Astrocyte of the hippocampus (primary cell): ENCODE results near the gene TMEM272.
A peak's percentile ranks its signal among the peaks of the same experiment; 100 is the strongest.

Experiments used
- DNase-seq: peaks from one replicate; pipeline ENCODE4 v3.0.0; 2011; ENCODE audit warnings: low read depth, low spot score

Gene TMEM272, protein sequence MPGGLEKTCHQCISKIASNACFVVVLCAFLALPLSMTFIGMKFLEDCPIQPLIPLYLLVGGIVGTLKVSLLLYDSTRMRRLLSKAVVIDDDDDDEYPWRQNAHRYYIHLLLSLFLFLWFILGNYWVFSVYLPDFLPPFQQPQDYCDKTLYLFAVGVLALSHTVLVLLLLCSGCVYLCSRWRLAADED

DNA sequence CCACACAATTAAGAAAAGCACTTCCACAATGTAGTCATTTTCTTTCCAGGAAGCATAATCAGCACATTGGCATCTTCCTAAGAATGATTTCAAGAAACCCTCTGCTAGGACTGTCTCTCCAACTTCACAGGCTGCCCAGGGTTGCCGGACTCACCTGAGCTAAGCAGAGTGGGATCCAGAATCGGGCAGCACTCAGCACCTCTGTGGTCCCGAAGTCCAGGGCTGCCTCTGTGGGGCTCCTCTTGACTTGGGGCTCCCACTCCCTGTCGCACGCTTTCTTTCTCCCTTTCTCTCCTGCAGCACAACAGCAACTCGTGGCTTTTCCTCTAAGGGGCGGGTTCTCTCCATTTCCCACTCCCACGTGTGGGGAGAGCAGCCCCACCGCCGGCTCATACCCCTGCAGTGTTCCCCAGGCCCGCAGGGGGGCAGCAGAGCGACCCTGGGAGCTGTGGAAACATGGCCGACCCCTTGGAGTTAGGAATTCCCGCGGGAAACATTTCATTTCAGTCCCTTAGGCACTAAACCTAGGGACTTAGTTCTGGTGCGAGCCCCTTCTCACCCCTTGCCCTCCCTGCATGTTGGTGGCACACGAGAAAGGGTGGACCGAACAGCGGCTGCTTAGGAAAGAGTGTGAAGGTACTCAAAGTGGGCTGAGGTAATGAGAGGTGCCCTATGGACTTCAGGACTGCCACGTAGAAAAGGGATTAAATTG, at the start of gene TMEM272:
Gene TMEM272 (minus strand): TSS at position 316 of the 712 bp plus-strand sequence. CDS start 6,647 bp downstream, outside the sequence.
- peak; percentile 67 for DNase-seq

DNA sequence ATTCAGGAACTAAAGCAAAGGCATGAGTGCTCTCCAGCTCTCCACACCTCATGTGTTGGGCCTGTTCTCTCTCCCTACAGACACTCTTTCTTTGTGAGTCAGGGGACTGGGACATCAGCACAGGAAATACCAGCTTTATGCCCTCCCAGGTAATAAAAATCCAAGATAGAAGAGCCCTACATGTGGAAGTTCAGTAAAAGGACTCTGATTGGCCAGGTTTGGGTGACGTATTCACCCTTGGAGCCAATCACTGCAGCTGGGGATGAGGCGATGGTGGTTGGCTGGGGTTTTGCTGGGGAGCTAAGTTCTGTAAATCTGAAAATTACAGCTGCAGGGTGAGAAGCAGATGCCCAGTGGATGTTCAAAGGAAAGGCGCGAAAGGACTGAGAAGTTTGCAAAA, 49.3 kb upstream of the TMEM272 start:
- DNase-seq: no peak

DNA sequence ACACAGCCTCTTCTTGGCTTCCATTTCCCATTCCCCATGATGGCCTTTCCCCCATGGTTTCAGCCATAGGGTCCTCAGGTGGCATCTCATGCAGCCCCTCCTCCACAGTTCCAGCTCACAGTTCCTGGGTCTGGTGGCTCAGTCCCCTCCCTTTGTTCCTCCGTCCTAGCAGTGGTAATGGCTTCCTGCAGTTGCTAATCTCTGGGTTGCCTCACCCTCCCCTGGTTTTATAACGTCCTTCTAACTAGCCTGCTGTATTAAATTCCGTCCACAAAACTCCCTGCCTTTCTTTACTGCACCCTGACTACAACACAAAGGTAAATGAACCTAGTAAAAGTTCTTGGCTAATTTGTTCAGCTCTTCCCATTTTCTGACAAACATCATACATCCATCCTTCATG, 47.7 kb upstream of the TMEM272 start:
- DNase-seq: no peak

DNA sequence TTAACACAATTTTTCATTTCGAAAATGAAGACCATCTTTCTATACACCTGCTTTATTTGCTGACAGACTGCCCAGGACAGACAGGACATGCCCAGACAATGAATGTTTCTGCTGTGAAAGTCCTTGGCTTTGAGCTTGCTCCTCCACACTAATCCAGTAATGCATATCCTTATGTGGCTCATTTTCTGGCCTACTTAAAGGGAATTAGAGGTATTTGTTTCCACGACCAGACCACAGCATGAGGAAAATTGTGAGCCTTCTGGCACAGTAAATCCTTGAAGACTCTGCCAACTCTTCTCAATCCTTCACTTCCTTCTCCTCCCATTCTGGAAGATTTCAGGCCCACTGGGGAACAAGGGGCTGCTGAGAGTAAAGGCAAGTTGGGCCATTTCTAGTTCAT, 42.5 kb upstream of the TMEM272 start:
- DNase-seq: peak; percentile 31

DNA sequence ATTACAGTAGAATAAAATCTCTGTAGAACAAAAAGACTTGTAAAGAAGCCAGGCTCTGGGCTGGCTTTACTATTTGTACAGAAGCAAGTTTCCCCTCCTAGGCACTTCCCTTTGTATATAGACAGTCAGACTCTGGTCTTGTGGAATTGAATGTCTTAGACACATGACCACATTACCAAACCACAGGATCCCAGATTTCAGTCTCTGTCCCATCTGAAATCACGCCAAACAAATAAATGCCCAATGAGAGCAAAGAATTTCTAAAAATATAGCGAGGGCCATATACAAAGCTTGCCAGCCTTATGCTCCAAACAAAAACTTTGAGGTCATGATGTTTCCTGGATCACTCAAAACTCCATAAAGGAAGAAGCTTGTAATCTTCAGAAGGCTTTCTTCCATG, 40.7 kb upstream of the TMEM272 start:
- DNase-seq: no peak

DNA sequence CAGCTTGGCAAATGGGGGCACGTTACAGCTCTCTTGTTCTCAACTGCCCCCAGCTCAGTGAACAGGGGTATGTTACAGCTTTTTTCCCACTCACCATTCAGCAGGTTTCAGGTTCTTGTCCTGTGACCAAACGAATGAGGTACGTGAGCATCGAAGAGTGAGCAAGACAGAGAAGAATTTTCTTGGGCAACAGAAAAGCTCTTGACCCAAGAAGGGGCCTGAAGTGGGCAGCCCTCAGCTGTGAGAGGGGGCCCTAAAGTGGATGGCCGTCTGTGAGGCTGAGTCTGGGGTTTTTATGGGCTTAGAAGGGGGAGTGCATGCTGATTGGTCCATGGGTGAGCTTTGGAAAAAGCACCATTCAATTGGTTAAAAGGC, 38.2 kb upstream of the TMEM272 start:
- DNase-seq: no peak

DNA sequence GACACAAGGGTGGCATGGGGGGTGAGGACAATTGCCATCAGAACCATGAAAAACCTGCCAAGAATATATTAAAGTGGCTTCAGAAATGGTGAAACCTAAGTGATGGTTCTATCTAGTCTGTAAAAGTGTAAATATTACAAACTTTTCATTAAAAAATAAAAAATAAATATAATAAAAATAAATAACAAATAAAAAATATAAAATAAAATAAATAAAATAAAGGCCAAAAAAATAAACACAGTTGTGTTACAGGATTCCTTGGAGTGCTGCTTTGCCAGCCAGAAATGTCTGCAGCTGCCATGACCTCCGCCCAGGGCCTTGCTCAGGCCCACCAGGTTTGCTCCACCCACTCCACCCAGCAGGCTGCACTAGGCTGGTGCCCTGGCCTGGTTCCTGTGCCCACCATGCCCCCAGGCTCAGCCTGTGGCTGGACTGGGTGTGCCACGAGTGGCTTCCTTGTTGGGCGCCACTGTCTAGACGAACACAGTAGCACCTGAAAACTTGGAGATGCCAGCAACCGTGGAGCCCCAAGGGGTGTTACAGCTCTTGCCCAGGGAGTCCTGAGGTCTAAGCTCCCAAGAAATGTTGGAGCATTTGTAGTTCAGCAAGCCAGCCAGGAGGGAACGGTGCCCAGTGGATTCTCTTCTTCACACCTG, 37.7 kb upstream of the TMEM272 start:
- DNase-seq: no peak

DNA sequence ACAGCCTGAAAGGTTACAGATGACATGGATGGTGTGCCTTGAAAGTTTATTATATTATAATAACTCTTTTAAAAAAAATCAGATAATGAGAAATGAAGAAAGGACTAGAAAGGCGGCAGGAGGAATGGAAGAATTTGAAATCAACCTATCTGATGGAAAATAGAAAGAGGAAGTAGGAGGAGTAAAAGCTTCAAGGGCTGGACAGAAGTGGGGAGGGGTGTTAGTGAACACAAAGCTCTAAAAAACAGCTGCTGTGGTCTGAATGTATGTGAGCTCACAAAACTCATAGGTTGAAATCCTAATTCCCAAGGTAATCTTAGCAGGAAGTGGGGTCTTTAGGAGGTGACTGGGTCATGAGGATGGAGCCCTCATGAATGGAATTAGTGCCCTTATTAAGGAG, 36.3 kb upstream of the TMEM272 start:
- DNase-seq: no peak

DNA sequence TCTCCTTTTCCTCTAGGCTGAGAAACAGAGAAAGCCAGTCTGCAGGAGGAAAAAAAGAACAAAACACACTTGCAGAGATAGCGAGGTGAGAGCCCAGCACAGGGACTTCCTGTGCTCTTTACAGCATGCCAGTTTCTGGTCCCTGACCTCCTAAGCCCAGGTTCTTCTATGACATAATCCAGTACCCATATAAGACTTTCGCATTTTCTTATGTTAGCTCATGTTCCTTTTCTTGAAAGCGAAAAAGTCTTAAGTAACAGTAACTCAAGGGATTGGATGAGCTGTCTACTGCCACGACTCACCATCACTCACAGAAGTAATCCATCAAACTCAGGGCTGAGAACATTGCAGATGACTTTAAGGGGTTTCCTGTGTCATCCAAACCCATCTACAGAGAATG, 34.2 kb upstream of the TMEM272 start:
- DNase-seq: no peak

DNA sequence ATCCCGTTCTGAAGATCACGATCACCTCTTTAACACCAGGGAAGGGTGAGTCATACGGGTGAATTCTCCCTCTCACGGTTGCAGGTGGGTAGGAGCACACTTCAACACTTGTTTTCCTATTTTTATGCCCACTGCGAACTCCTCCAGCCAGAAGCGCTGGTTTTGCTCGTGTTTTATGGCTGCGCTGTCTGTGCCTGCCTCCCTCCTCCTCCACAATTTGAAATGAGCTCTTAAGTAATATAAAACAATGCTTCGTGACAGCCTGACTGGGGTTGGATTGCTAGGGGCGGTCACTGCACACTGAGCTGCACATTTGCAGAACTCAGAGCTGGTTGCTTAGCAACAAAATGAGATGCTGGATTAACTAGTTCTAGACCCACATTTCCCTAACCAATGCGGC, 29.7 kb upstream of the TMEM272 start:
- peak; percentile 12 for DNase-seq

DNA sequence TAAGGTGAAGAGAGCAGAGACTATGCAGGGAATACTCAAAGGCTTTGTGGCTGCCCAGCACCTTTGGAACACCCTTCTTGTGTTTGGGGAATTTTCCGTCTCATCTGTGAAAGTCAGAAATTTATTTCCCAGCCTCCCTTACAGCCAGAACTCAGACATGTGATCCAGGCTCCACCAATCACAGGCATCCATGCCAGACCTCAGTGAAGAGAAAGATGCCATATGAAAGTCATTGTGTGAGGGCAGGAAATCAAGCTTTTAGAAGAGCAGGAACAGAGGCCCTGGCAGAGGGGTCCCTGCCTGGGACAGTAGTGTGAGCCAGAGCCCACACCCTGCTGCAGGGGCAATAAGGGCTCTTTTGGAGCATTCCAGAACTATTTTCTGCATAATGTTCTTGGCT, 28.9 kb upstream of the TMEM272 start:
- DNase-seq: no peak

DNA sequence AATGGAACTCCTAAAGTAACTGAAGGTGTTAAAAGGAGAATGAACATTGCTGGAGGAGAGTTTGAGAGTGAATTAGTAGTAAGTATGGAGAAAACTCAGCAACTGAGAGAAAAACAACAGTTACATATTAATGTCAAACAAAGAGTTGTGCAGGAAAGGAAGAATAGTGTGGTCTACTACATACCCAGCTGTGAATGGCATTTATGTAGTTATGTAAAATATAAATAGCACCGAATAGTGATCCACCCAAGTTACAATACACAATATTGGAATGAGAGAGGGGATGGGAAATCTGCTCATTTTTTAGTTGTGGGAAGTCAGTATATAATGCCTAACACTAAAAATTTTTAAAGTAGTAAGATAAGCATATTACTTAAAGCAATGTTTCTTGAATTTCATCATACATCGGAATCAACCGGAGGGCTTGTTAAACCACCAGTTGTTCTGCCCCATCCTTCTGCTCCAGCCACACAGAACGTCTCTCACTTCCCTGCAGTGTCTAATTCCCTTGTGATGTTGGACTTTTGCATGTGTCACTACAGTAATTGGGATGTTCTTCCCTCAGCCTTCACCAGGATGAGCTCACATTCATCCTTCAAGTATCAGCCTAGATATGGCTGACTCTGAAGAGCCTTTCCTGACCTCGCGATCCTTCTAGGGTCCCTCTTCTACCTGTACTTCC, 28.3 kb upstream of the TMEM272 start:
- no peak for DNase-seq

DNA sequence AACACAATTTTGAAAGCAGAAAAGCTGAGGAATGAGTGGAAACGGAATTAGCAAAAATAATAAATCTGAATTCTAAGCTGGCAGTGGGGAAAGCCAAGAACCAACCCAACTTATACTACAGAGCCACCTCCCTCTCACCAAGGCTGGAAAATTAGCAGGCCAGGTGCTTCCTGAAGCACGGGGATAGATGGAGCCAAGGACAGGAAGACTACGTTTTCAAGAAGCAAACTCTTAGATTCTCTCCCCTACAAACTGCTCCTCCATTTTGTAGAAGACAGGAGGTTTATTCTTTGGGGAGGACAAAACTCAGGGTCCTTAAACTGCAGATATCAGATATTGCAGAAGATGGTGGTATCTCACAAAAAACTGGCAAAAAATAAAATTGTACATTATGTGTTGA, 25.6 kb upstream of the TMEM272 start:
- no peak for DNase-seq

DNA sequence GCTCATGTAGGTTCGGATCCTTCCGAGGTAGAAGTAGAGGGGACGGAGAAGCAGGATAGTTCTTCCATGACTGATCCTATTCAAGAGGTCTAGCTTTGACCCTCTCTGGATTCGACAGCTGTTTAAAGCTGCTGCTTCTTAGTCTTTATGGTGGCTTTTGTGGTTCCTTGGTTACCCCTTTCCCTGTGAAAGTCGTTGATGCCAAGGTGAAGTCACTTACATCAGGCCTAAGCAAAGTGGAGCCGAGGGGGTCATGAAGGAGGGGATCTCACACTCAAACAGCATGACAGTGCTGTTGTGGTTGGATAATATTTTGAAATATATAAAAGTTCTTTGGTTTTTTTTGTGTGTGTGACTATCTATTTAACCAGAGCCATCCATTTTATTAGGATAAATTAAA, 24.9 kb upstream of the TMEM272 start:
- DNase-seq: no peak

DNA sequence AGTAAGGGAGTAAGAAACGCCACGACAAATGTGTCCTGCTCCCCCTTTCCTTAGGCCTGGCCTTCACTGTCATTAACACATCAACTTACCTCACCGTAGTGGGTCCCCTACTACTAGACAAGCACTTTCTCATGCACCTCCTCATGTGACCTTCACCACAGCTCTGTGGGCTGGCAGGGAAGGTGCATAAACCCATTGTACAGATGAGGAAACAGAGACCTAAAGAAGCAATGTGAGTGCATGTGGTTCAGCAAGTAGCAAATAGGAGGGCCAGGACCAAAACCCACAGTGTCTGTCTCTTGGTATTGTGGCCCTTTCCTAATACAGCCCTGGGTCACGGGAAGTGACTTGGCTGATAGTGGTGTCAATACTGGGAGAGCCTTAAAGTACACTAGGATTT, 22.1 kb upstream of the TMEM272 start:
- DNase-seq: no peak

DNA sequence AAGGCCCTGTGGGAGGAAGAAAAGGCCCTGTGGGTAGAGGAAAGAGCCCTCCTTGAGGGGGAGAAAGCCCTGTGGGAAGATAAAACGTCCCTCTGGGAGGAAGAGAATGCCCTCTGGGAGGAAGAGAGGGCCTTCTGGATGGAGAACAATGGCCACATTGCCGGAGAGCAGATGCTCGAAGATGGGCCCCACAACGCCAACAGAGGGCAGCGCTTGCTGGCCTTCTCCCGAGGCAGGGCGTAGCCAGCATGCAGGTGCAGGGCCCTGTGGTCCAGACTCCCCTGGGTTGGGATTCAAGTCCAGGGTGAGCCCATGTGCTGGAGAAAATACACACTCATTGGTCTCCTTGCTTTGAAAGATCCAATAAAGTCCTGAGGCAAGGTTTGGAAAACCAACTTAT, 20.9 kb upstream of the TMEM272 start:
- DNase-seq: no peak

DNA sequence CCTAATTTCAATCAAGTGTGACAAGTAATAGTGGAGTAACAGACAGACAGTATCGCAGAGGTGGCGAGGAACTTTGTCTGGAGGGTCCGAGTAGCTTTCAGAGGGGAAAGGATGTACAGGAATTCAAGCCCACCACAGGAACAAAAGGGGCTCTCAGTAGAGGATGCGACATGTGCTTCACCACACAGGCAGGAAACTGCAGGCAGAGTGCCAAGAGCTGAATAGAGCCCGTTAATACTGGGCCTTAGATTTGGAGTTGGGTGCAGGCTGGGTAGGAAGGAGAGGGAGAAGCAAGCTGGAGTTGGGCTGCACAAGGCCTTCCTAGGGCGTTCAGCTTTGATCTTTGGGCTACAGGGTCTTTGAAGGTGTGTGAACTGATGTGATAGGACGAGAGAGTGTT, 18.0 kb upstream of the TMEM272 start:
- no peak for DNase-seq

DNA sequence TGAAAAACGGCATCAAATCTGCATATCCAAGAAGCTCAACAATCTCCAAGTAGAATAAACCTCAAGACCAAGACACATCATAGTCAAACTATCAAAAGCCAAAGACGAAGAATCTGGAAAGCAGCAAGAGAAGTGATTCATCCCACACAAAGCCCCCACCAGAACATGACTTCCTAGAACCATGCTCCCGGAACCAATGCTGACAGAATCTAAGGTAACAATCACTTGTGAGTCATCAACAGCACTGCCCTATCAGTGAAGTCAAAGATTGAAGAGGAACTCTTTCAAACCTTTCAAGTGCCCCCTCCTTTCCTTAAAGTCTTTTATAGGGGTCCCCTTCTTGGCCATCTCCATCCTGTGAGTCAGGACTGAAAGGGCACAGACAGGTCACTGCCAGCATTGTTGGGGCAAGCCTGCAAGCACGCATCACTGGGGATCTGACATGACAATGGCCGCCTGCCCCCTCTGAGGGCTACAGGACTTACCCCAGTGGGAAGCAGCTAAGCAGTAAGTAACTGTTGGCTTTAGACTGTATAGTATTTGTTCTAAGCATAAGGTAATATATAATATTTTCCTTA, 16.8 kb upstream of the TMEM272 start, which contains the start of gene CCDC70:
Gene CCDC70 (plus strand): TSS at position 247 of the 578 bp plus-strand sequence. CDS start 3,443 bp downstream, outside the sequence.
- peak; percentile 35 for DNase-seq

DNA sequence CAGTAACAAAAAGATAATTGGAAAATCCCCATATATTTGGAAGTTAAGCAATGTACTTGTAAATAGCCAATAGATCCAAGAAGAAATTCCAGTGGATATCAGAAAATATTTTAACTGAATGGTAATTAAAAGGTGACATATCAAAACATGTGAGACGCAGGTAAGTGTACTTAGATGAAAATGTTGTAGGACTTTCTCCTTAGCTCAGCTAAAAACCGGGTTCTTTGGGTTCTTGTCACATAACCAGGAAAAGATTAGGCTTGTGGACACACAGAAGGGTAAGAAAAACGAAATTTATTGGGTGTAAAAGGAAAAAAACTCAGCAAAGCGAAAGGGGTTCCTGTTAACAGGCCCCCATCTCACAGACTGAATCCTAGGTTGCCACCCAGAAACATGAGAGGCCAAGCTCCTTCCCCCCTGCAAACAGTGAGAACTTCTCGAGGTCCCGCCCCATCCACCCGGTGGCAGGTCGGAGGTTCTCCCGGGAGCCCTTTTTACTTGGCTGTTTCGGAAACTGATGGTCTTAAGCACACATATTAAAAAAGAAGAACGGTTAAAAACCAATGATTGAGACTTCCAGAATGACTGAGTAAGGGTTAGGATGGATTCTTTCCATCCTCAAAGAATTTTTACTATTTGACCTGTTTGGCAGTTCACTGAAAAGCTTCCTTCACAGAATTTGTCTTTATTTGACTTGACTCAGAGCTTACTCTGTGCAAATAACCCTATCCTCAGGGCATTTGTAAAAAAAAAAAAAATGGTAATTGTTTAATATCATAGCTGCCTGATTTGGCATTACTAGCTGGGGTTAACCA, 13.7 kb upstream of the TMEM272 start:
- DNase-seq: no peak

DNA sequence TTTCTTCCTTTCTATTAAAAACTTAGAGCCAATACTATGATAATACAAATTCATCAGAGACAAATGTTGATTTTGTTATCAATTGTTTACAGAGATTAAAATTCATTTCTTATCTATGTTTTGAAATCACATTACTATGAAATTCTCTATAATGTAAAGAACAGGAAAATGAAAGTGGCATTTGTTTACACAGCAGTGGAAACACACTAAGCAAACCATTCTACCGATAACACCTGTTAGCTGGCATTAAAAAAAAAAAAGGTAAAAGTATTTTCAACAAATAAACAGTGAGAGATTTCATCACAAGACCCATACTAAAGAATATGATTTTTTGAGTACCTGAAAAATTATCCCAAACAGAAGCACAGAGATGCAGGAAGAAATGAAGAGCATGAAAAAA, 12.0 kb upstream of the TMEM272 start:
- no peak for DNase-seq

DNA sequence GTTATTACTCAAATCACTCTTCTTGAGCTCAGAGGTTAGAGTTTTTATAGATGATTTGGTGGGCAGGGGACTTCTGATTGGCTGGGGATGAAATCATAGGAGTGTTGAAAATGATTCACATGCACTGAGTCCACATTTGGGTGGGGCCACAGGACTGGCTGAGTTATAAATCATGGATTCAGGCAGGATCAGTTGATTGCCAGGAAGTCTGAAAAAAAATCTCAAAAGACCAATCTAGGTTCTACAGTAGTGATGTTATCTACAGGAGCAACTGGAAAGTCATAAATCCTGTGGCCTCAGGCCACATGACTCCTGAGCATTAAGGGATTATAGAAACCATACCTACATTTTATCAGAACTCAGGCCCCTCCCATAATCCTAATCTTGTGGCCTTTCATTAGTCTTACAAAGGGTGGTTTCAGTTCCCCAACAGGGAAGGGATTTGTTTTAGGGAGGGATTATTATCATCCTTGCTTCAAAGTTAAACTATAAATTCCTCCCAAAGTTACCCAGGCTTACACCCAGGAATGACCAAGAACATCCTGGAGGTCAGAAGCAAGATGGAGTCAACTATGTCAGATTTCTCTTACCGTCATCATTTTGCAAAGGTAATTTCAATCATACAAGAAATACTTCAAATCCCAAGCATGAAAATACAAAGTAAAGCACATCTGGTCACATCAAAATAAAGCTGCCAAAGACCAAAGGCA, 11.2 kb upstream of the TMEM272 start:
- DNase-seq: no peak
